PFSK-1 (cell line): ENCODE results near the gene RDH16.

Experiments
- FOXP2 ChIP-seq: optimal IDR thresholded peaks from 2 replicates; pipeline ENCODE3; 2011; ENCODE audit warnings: borderline replicate concordance, control low read depth, inconsistent platforms; ENCODE audit not compliant: insufficient read depth; ENCODE audit errors: extremely low read length, extremely low read depth
- POLR2AphosphoS5 ChIP-seq: IDR thresholded peaks from 2 replicates; pipeline ENCODE4 v1.6.1; 2012; ENCODE audit warnings: low read depth, mild to moderate bottlenecking, control low read depth, low read length, moderate library complexity
- SIN3A ChIP-seq: IDR thresholded peaks from 2 replicates; pipeline ENCODE4 v1.6.1; 2012; ENCODE audit warnings: mild to moderate bottlenecking, low read length, moderate library complexity, borderline replicate concordance; ENCODE audit not compliant: insufficient read depth
- TAF1 ChIP-seq: IDR thresholded peaks from 2 replicates; pipeline ENCODE4 v1.6.1; 2012; ENCODE audit warnings: low read length, control low read depth, borderline replicate concordance; ENCODE audit not compliant: insufficient read depth
- TF ChIP-seq, protein P1 (sequence below), 2 experiments: IDR thresholded peaks; 2 replicates each; pipeline versions ENCODE4 v1.6.1 to v1.8.0; 2011 to 2012; ENCODE audit warnings: low read depth in 2 of 2, low read length in 2 of 2, control low read depth in 1 of 2, inconsistent platforms in 1 of 2, mild to moderate bottlenecking in 1 of 2, moderate library complexity in 1 of 2; ENCODE audit not compliant: insufficient read depth in 1 of 2

DNA sequence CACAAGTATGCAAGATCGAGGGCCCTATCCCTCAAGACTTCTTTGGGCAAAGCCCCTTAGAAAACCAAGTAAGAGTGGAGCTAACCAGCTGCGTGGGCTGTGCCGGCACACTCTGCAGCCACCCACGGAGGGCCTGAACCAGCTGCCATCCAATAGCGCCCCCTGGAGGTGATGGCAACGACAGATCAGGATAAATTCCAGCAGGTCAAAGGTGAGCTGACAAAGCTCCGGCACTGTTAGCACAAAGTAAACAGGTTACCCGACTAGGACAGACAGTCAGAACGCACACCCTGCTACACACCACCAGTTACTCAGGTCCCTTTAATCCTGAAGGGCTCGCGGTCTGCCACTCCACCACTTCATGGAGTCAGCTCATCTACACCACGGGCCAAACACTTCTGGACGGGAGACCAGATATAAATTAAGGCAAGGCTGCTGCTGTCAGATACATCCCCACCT, 44.1 kb upstream of the RDH16 start:
- TF ChIP-seq FOXP2 = no peak
- no peak for TF ChIP-seq POLR2AphosphoS5
- TF ChIP-seq TAF1 = no peak
- TF ChIP-seq, protein P1, sequence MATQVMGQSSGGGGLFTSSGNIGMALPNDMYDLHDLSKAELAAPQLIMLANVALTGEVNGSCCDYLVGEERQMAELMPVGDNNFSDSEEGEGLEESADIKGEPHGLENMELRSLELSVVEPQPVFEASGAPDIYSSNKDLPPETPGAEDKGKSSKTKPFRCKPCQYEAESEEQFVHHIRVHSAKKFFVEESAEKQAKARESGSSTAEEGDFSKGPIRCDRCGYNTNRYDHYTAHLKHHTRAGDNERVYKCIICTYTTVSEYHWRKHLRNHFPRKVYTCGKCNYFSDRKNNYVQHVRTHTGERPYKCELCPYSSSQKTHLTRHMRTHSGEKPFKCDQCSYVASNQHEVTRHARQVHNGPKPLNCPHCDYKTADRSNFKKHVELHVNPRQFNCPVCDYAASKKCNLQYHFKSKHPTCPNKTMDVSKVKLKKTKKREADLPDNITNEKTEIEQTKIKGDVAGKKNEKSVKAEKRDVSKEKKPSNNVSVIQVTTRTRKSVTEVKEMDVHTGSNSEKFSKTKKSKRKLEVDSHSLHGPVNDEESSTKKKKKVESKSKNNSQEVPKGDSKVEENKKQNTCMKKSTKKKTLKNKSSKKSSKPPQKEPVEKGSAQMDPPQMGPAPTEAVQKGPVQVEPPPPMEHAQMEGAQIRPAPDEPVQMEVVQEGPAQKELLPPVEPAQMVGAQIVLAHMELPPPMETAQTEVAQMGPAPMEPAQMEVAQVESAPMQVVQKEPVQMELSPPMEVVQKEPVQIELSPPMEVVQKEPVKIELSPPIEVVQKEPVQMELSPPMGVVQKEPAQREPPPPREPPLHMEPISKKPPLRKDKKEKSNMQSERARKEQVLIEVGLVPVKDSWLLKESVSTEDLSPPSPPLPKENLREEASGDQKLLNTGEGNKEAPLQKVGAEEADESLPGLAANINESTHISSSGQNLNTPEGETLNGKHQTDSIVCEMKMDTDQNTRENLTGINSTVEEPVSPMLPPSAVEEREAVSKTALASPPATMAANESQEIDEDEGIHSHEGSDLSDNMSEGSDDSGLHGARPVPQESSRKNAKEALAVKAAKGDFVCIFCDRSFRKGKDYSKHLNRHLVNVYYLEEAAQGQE (IDR thresholded peaks at IDR 0.05; ENCODE audit: insufficient read depth in 1 of 2, low read depth in 2 of 2, low read length in 2 of 2) = no peak
- TF ChIP-seq SIN3A = no peak
